OCI-LY3 (cell line): ENCODE data around the gene MED27.

Experiments used
- EZH2phosphoT487 ChIP-seq: fragments of 200-600 bp; shearing (Covaris generic); IDR thresholded peaks from 2 replicates; pipeline ENCODE4 v1.6.1; 2018; ENCODE audit warnings: antibody characterized with exemption, mixed run types, low read depth
- TF ChIP-seq, protein P1 (sequence below): fragments of 200-600, 300-600 bp; sonication (generic); IDR thresholded peaks from 2 replicates; pipeline ENCODE4 v1.5.1; 2014; ENCODE audit warnings: antibody characterized with exemption, low read length, low read depth

GRCh38 chr9:132016456-132016855 lies 63.2 kb downstream of the MED27 start:
- TF ChIP-seq, protein P1, sequence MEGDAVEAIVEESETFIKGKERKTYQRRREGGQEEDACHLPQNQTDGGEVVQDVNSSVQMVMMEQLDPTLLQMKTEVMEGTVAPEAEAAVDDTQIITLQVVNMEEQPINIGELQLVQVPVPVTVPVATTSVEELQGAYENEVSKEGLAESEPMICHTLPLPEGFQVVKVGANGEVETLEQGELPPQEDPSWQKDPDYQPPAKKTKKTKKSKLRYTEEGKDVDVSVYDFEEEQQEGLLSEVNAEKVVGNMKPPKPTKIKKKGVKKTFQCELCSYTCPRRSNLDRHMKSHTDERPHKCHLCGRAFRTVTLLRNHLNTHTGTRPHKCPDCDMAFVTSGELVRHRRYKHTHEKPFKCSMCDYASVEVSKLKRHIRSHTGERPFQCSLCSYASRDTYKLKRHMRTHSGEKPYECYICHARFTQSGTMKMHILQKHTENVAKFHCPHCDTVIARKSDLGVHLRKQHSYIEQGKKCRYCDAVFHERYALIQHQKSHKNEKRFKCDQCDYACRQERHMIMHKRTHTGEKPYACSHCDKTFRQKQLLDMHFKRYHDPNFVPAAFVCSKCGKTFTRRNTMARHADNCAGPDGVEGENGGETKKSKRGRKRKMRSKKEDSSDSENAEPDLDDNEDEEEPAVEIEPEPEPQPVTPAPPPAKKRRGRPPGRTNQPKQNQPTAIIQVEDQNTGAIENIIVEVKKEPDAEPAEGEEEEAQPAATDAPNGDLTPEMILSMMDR = no peak
- TF ChIP-seq EZH2phosphoT487 = no peak
